Natural killer cell treated with Interleukin-12 subunit alpha and Interleukin-12 subunit beta and Interleukin-15 and Interleukin-18, amount 100 ng/mL, for 72 hours (primary cell): ENCODE data around the gene PAPPA. TPM values are rescaled to one million over a fixed set of nuclear protein-coding genes. Genes with fewer than 3 reads are reported as not detected.

ENCODE experiments used
- ATAC-seq, 2 donors: fragments of 150-1000 bp; cut with Tn5 transposase in 1 of 2; sonication (Bioruptor Pico), chemical (Tn5 transposase) in 1 of 2; 2 replicates each; pipeline ENCODE4 v1.10.0; 2021
- DNase-seq: peaks from one replicate; pipeline ENCODE4 v3.0.0; 2022; ENCODE audit warnings: low spot score
- H3K27ac Mint-ChIP-seq, 2 donors: 1 replicate in 1 of 2; 2 replicates in 1 of 2; pipeline ENCODE4 v1.8.0; 2022; ENCODE audit warnings: mixed read lengths in 2 of 2, mild to moderate bottlenecking in 1 of 2, moderate library complexity in 1 of 2
- H3K27me3 Mint-ChIP-seq, 2 donors: 1 replicate in 1 of 2; 2 replicates in 1 of 2; pipeline ENCODE4 v1.8.0; 2022; ENCODE audit warnings: mixed read lengths in 2 of 2
- H3K36me3 Mint-ChIP-seq: one replicate; pipeline ENCODE4 v1.8.0; 2022; ENCODE audit warnings: mixed read lengths
- H3K4me1 Mint-ChIP-seq, 2 donors: 1 replicate in 1 of 2; 2 replicates in 1 of 2; pipeline ENCODE4 v1.8.0; 2022; ENCODE audit warnings: low read depth in 2 of 2, mixed read lengths in 2 of 2, mild to moderate bottlenecking in 1 of 2
- H3K4me3 Mint-ChIP-seq: one replicate; pipeline ENCODE4 v1.8.0; 2022; ENCODE audit warnings: mixed read lengths
- H3K9me3 Mint-ChIP-seq: 2 replicates; pipeline ENCODE4 v1.8.0; 2022; ENCODE audit warnings: mixed read lengths
- total RNA-seq, 2 donors: library from RNA; stranded (reverse); gene quantifications; one replicate each; pipeline ENCODE4 v1.2.3, GENCODE V29; 2022

Gene PAPPA
- total RNA-seq, 2 donors from 2014 or later: not detected

GRCh38 chr9:116144038-116144437, 9.6 kb upstream of the PAPPA start:
- Mint-ChIP-seq H3K9me3 (peaks cover 8% of the 10 kb centered on the region), H3K36me3 (no peaks in the 10 kb centered on the region), H3K27me3 (no peaks in the 10 kb centered on the region), H3K4me3 (no peak overlapping the region), H3K4me1 (no peaks in the 10 kb centered on the region), H3K27ac (no peak overlapping the region)
- DNase-seq (no peak), ATAC-seq (no peak)

GRCh38 chr9:116144555-116144954, 9.0 kb upstream of the PAPPA start:
- Mint-ChIP-seq H3K27ac (no peak overlapping the region), H3K27me3 (peaks cover 0 to 2% of the 10 kb centered on the region in 2 donors), H3K36me3 (no peaks in the 10 kb centered on the region), H3K4me3 (no peak overlapping the region), H3K4me1 (no peaks in the 10 kb centered on the region), H3K9me3 (peaks cover 8% of the 10 kb centered on the region)
- DNase-seq (no peak), ATAC-seq (no peak)

GRCh38 chr9:116145036-116145435, 8.6 kb upstream of the PAPPA start:
- no peak for DNase-seq
- Mint-ChIP-seq H3K4me1 (no peaks in the 10 kb centered on the region), H3K9me3 (peaks cover 6% of the 10 kb centered on the region), H3K27ac (no peak overlapping the region), H3K27me3 (peaks cover 0 to 2% of the 10 kb centered on the region in 2 donors), H3K4me3 (no peak overlapping the region), H3K36me3 (no peaks in the 10 kb centered on the region)
- ATAC-seq: no peak

GRCh38 chr9:116147821-116148220, 5.8 kb upstream of the PAPPA start:
- peaks cover 16 to 23% of the 10 kb centered on the region in 2 donors for H3K27me3 Mint-ChIP-seq
- ATAC-seq (no peak), DNase-seq (no peak)
- no peak overlapping the region for H3K27ac Mint-ChIP-seq
- H3K4me3 Mint-ChIP-seq: no peak overlapping the region
- H3K4me1 Mint-ChIP-seq: peaks cover 0 to 1% of the 10 kb centered on the region in 2 donors
- peaks cover 10% of the 10 kb centered on the region for H3K9me3 Mint-ChIP-seq
- peaks cover 3% of the 10 kb centered on the region for H3K36me3 Mint-ChIP-seq

GRCh38 chr9:116149844-116150243, 3.7 kb upstream of the PAPPA start:
- no peak overlapping the region for H3K27ac Mint-ChIP-seq

GRCh38 chr9:116151199-116151598, 2.4 kb upstream of the PAPPA start:
- H3K9me3 Mint-ChIP-seq: peaks cover 5% of the 10 kb centered on the region
- H3K36me3 Mint-ChIP-seq: peaks cover 12% of the 10 kb centered on the region
- H3K4me1 Mint-ChIP-seq: peaks cover 0 to 2% of the 10 kb centered on the region in 2 donors
- peaks cover 39 to 49% of the 10 kb centered on the region in 2 donors for H3K27me3 Mint-ChIP-seq
- no peak for DNase-seq
- H3K4me3 Mint-ChIP-seq: no peak overlapping the region
- H3K27ac Mint-ChIP-seq: no peak overlapping the region
- no peak for ATAC-seq

More at GRCh38 chr9:116149844-116150243, 3.7 kb upstream of the PAPPA start:
- Mint-ChIP-seq H3K4me1 (peaks cover 0 to 2% of the 10 kb centered on the region in 2 donors), H3K9me3 (peaks cover 5% of the 10 kb centered on the region), H3K36me3 (peaks cover 12% of the 10 kb centered on the region), H3K27me3 (peaks cover 27 to 36% of the 10 kb centered on the region in 2 donors), H3K4me3 (no peak overlapping the region)
- no peak for DNase-seq
- no peak for ATAC-seq

GRCh38 chr9:116151966-116152381, 1.6 kb upstream of the PAPPA start:
- Mint-ChIP-seq H3K36me3 (peaks cover 12% of the 10 kb centered on the region), H3K27me3 (peaks cover 46 to 51% of the 10 kb centered on the region in 2 donors), H3K27ac (no peak overlapping the region), H3K9me3 (peaks cover 5% of the 10 kb centered on the region), H3K4me3 (no peak overlapping the region), H3K4me1 (peaks cover 0 to 2% of the 10 kb centered on the region in 2 donors)
- ATAC-seq (no peak), DNase-seq (no peak)

- H3K27ac Mint-ChIP-seq: no peak overlapping the region
- H3K4me3 Mint-ChIP-seq: no peak overlapping the region
- peaks cover 0 to 2% of the 10 kb centered on the region in 2 donors for H3K4me1 Mint-ChIP-seq
- no peak for DNase-seq
- H3K27me3 Mint-ChIP-seq: peaks cover 48 to 51% of the 10 kb centered on the region in 2 donors
- ATAC-seq: no peak
- peaks cover 12% of the 10 kb centered on the region for H3K36me3 Mint-ChIP-seq
- peaks cover 5% of the 10 kb centered on the region for H3K9me3 Mint-ChIP-seq
Measured at GRCh38 chr9:116152390-116152789, 1.2 kb upstream of the PAPPA start.

GRCh38 chr9:116152941-116153764, 438 bp upstream of the PAPPA start:
- ATAC-seq (no peak), DNase-seq (no peak)
- Mint-ChIP-seq H3K27ac (no peak overlapping the region), H3K4me1 (peaks cover 0 to 2% of the 10 kb centered on the region in 2 donors), H3K4me3 (no peak overlapping the region), H3K36me3 (peaks cover 12% of the 10 kb centered on the region), H3K27me3 (peaks cover 50 to 53% of the 10 kb centered on the region in 2 donors), H3K9me3 (peaks cover 5% of the 10 kb centered on the region)

GRCh38 chr9:116154334-116154975, 864 bp downstream of the PAPPA start:
- no peak overlapping the region for H3K27ac Mint-ChIP-seq
- H3K36me3 Mint-ChIP-seq: peaks cover 12% of the 10 kb centered on the region
- peaks cover 5% of the 10 kb centered on the region for H3K9me3 Mint-ChIP-seq
- peaks cover 56 to 66% of the 10 kb centered on the region in 2 donors for H3K27me3 Mint-ChIP-seq
- DNase-seq (no peak), ATAC-seq (no peak)
- peaks cover 0 to 2% of the 10 kb centered on the region in 2 donors for H3K4me1 Mint-ChIP-seq
- no peak overlapping the region for H3K4me3 Mint-ChIP-seq

GRCh38 chr9:116154976-116155697, 1.5 kb downstream of the PAPPA start:
- DNase-seq (no peak), ATAC-seq (no peak)
- Mint-ChIP-seq H3K4me1 (peaks cover 0 to 2% of the 10 kb centered on the region in 2 donors), H3K4me3 (no peak overlapping the region), H3K27me3 (peaks cover 56 to 67% of the 10 kb centered on the region in 2 donors), H3K27ac (no peak overlapping the region), H3K36me3 (peaks cover 12% of the 10 kb centered on the region), H3K9me3 (peaks cover 5% of the 10 kb centered on the region)

GRCh38 chr9:116155698-116156039, 2.1 kb downstream of the PAPPA start:
- no peak overlapping the region for H3K4me3 Mint-ChIP-seq
- DNase-seq: no peak
- peaks cover 5% of the 10 kb centered on the region for H3K9me3 Mint-ChIP-seq
- H3K4me1 Mint-ChIP-seq: peaks cover 0 to 2% of the 10 kb centered on the region in 2 donors
- H3K27me3 Mint-ChIP-seq: peaks cover 56 to 64% of the 10 kb centered on the region in 2 donors
- H3K36me3 Mint-ChIP-seq: peaks cover 12% of the 10 kb centered on the region
- H3K27ac Mint-ChIP-seq: no peak overlapping the region
- no peak for ATAC-seq

GRCh38 chr9:116156621-116157314, 3.2 kb downstream of the PAPPA start:
- DNase-seq (no peak), ATAC-seq (no peak)
- Mint-ChIP-seq H3K4me3 (no peak overlapping the region), H3K27me3 (peaks cover 51 to 60% of the 10 kb centered on the region in 2 donors), H3K27ac (no peak overlapping the region), H3K9me3 (peaks cover 5% of the 10 kb centered on the region), H3K36me3 (peaks cover 12% of the 10 kb centered on the region), H3K4me1 (peaks cover 0 to 2% of the 10 kb centered on the region in 2 donors)
